Parathyroid adenoma (tissue), 2 donors: ENCODE data around the gene NPHP1.
"Not testable (repeated sequence)": the region's sequence is repeated elsewhere in the genome, so short reads cannot be mapped to it uniquely, and the experiment has no call there.

Source experiments
- H2AFZ ChIP-seq: fragments of 300-600 bp; sonication (generic); one replicate; pipeline ENCODE4 v1.7.0; 2017; ENCODE audit warnings: antibody characterized with exemption, mild to moderate bottlenecking
- H3K27ac ChIP-seq: fragments of 300-600 bp; sonication (generic); one replicate; pipeline ENCODE4 v1.7.0; 2017
- H3K27me3 ChIP-seq: fragments of 300-600 bp; sonication (generic); one replicate; pipeline ENCODE4 v1.7.0; 2017; ENCODE audit warnings: low read length; ENCODE audit not compliant: control insufficient read depth, insufficient read depth
- H3K36me3 ChIP-seq: fragments of 300-600 bp; sonication (generic); one replicate; pipeline ENCODE4 v1.7.0; 2017; ENCODE audit warnings: low read length; ENCODE audit not compliant: control insufficient read depth, insufficient read depth
- H3K4me1 ChIP-seq: fragments of 300-600 bp; sonication (generic); one replicate; pipeline ENCODE4 v1.7.0; 2017; ENCODE audit warnings: control low read depth
- H3K4me2 ChIP-seq: fragments of 300-600 bp; sonication (generic); one replicate; pipeline ENCODE4 v1.7.0; 2017; ENCODE audit warnings: low read length
- H3K4me3 ChIP-seq: fragments of 300-600 bp; sonication (generic); one replicate; pipeline ENCODE4 v1.7.0; 2017; ENCODE audit warnings: low read depth, low read length
- H3K79me2 ChIP-seq: fragments of 300-600 bp; sonication (generic); one replicate; pipeline ENCODE4 v1.7.0; 2017; ENCODE audit warnings: control low read depth
- H3K9ac ChIP-seq: fragments of 300-600 bp; sonication (generic); one replicate; pipeline ENCODE4 v1.7.0; 2017; ENCODE audit warnings: mild to moderate bottlenecking
- H3K9me3 ChIP-seq: fragments of 300-600 bp; sonication (generic); one replicate; pipeline ENCODE4 v1.7.0; 2017; ENCODE audit warnings: low read length; ENCODE audit not compliant: control insufficient read depth
- TF ChIP-seq, protein P1 (sequence below): fragments of 300-600 bp; sonication (generic); IDR thresholded peaks from one replicate; pipeline ENCODE4 v1.7.0; 2017; ENCODE audit warnings: antibody characterized with exemption, mild to moderate bottlenecking
- donor health status: primary hyperparathyroidism.

NPHP1 gene

DNA sequence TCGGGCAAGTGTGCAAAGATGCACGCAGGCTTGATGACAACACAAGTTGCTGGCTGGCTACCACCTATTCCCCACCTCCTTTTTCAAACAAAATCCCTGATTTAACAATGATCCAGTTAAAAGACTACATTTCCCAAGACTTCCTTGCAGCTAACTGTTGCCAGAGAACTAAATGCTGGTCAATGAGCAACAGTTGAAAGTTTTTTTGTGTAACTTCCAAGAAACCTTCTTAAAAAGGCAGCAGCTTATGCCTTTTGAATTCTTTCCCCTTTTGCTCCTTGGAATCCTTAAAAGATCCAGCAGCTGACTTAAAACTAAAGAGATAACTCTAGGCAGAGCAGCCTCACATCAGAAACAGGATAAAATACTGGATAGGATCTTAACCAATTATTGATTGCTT lies 38.5 kb downstream of the NPHP1 start:
- Histone ChIP-seq H3K4me3 (no peak overlapping the region), H2AFZ (no peak overlapping the region), H3K9ac (no peak overlapping the region), H3K79me2 (no peaks in the 10 kb centered on the region), H3K27ac (no peak overlapping the region), H3K4me1 (no peaks in the 10 kb centered on the region), H3K27me3 (no peaks in the 10 kb centered on the region), H3K4me2 (no peak overlapping the region), H3K9me3 (no peaks in the 10 kb centered on the region), H3K36me3 (no peaks in the 10 kb centered on the region)
- TF ChIP-seq, protein P1, sequence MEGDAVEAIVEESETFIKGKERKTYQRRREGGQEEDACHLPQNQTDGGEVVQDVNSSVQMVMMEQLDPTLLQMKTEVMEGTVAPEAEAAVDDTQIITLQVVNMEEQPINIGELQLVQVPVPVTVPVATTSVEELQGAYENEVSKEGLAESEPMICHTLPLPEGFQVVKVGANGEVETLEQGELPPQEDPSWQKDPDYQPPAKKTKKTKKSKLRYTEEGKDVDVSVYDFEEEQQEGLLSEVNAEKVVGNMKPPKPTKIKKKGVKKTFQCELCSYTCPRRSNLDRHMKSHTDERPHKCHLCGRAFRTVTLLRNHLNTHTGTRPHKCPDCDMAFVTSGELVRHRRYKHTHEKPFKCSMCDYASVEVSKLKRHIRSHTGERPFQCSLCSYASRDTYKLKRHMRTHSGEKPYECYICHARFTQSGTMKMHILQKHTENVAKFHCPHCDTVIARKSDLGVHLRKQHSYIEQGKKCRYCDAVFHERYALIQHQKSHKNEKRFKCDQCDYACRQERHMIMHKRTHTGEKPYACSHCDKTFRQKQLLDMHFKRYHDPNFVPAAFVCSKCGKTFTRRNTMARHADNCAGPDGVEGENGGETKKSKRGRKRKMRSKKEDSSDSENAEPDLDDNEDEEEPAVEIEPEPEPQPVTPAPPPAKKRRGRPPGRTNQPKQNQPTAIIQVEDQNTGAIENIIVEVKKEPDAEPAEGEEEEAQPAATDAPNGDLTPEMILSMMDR = no peak

DNA sequence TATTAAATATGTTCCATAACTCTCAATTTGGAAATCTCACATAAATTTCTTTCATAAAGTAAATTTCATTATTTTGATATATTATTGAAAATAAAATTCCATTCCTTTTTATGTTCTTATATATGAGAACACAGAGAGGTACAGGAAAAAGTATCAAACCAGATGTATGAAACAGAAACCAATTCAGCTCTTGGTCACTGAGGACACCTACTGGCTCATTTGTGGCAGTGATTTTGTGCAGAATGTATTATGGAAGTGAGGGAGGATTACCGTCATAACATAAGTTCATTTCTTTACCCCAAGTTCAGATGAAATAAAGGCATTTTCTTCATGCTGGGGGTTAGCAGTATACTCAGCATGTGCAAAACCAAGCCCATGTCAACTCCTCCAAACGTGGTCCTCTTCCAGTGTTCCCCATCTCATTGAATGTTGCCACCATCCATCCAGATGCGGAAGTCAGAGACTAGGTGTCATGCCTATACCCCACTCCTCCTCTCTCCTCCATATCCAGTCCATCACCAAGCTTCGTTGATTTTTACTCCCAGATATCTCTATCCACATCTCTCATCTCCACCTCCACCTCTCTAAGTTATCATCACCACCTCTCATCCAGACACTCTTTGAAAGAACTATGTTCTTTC lies 47.5 kb downstream of the NPHP1 start:
- H3K4me2 ChIP-seq = no peak overlapping the region
- H3K4me1 ChIP-seq = no peaks in the 10 kb centered on the region
- no peaks in the 10 kb centered on the region for H3K27me3 ChIP-seq
- H3K9me3 ChIP-seq = no peaks in the 10 kb centered on the region
- H2AFZ ChIP-seq = no peak overlapping the region
- no peak overlapping the region for H3K4me3 ChIP-seq
- H3K36me3 ChIP-seq = no peaks in the 10 kb centered on the region
- TF ChIP-seq, protein P1 = peak; percentile 80
- H3K27ac ChIP-seq = no peak overlapping the region
- H3K79me2 ChIP-seq = no peaks in the 10 kb centered on the region
- no peak overlapping the region for H3K9ac ChIP-seq

DNA sequence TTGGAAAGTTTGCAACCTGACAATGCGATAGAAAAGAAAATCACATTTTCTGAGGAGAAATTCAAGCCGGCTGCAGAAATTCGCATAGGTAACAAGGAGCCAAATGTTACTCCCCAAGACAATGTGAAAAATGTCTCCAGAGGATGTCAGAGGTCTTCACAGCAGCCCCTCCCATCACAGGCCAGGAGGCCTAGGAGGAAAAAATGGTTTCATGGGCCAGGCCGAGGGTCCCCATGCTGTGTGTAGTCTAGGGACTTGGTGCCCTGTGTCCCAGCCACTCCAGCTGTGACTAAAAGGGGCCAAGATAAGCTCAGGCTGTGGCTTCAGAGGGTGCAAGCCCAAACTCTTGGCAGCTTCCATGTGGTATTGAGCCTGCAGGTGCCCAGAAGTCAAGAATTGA lies 50.0 kb downstream of the NPHP1 start:
- not testable (repeated sequence) for H3K79me2 ChIP-seq, H3K27me3 ChIP-seq, H3K4me1 ChIP-seq, H3K36me3 ChIP-seq, H3K4me2 ChIP-seq, H3K9ac ChIP-seq, H3K27ac ChIP-seq, H2AFZ ChIP-seq, H3K9me3 ChIP-seq, H3K4me3 ChIP-seq

DNA sequence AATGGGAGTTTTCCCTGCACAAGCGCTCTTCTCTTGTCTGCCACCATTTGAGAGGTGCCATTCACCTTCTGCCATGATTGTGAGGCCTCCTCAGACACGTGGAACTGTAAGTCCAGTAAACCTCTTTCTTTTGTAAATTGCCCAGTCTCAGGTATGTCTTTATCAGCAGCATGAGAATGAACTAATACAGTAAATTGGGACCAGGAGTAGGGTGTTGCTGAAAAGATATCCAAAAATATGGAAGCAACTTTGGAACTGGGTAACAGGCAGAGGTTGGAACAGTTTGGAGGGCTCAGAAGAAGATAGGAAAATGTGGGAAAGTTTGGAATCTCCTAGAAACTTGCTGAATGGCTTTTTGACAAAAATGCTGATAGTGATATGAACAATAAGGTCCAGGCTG lies 50.6 kb downstream of the NPHP1 start:
- H3K4me2 ChIP-seq, H3K27ac ChIP-seq, H3K27me3 ChIP-seq, H3K79me2 ChIP-seq, H3K36me3 ChIP-seq, H3K4me3 ChIP-seq, H3K4me1 ChIP-seq, H2AFZ ChIP-seq, H3K9ac ChIP-seq, H3K9me3 ChIP-seq: not testable (repeated sequence)

- H3K4me3 ChIP-seq = no peak overlapping the region
- no peak overlapping the region for H3K27ac ChIP-seq
- no peak overlapping the region for H3K9ac ChIP-seq
- H3K9me3 ChIP-seq = no peaks in the 10 kb centered on the region
- H3K4me2 ChIP-seq = no peak overlapping the region
- H3K79me2 ChIP-seq = no peaks in the 10 kb centered on the region
- no peaks in the 10 kb centered on the region for H3K36me3 ChIP-seq
- H3K27me3 ChIP-seq = no peaks in the 10 kb centered on the region
- TF ChIP-seq, protein P1 = no peak
- peaks cover 6% of the 10 kb centered on the region for H3K4me1 ChIP-seq
- no peak overlapping the region for H2AFZ ChIP-seq
Measured at GRCh38 chr2:110153416-110153815, 51.4 kb downstream of the NPHP1 start.

GRCh38 chr2:110152943-110153342 lies 51.9 kb downstream of the NPHP1 start:
- H3K27me3 ChIP-seq = no peaks in the 10 kb centered on the region
- no peak overlapping the region for H3K27ac ChIP-seq
- no peak overlapping the region for H3K4me3 ChIP-seq
- no peak overlapping the region for H3K9ac ChIP-seq
- TF ChIP-seq, protein P1 = no peak
- no peak overlapping the region for H2AFZ ChIP-seq
- no peak overlapping the region for H3K4me2 ChIP-seq
- H3K79me2 ChIP-seq = no peaks in the 10 kb centered on the region
- H3K9me3 ChIP-seq = no peaks in the 10 kb centered on the region
- no peaks in the 10 kb centered on the region for H3K36me3 ChIP-seq
- H3K4me1 ChIP-seq = peaks cover 6% of the 10 kb centered on the region
